GM23248 (cell line): ENCODE measurements around the gene ACACB.

ENCODE experiments used
- EZH2 ChIP-seq: fragments of 200-600 bp; sonication (generic); IDR thresholded peaks from 2 replicates; pipeline ENCODE4 v1.6.1; 2018; ENCODE audit warnings: antibody characterized with exemption, mild to moderate bottlenecking; ENCODE audit not compliant: insufficient read depth, poor library complexity, severe bottlenecking
- EZH2phosphoT487 ChIP-seq: fragments of 200-600 bp; sonication (generic); IDR thresholded peaks from 2 replicates; pipeline ENCODE4 v1.6.1; 2018; ENCODE audit warnings: antibody characterized with exemption, moderate library complexity, mild to moderate bottlenecking, low read depth; ENCODE audit not compliant: insufficient read depth

DNA sequence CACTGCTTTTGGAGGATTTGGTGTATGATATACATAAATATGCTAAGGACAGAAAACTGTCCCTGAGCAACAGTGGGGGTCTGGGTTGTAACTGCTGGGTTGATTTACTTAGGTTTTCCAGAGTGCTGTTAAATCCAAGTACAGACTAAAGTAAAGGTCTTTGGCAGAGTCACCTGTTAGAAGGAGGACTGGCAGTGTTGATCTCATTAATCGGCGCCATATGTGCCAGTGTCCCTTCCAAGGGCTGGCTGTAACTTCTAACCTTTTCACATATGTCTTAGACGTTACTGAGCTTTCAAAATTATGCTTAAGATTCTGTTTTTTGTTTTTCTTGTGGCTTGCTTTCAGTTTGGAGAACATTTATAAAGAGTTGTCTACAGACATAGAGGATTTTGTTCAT lies 13.9 kb upstream of the ACACB start:
- no peak for TF ChIP-seq EZH2
- TF ChIP-seq EZH2phosphoT487: no peak
